Measurements from ENCODE around the gene RFX5. TPM values are rescaled to one million over a fixed set of nuclear protein-coding genes. Genes with fewer than 3 reads are reported as not detected.
"Not testable (repeated sequence)": the region's sequence is repeated elsewhere in the genome, so short reads cannot be mapped to it uniquely, and the experiment has no call there.

Gene RFX5
- total RNA-seq, 2 donors from 2014 or later = 23.1 to 23.8 TPM

DNA sequence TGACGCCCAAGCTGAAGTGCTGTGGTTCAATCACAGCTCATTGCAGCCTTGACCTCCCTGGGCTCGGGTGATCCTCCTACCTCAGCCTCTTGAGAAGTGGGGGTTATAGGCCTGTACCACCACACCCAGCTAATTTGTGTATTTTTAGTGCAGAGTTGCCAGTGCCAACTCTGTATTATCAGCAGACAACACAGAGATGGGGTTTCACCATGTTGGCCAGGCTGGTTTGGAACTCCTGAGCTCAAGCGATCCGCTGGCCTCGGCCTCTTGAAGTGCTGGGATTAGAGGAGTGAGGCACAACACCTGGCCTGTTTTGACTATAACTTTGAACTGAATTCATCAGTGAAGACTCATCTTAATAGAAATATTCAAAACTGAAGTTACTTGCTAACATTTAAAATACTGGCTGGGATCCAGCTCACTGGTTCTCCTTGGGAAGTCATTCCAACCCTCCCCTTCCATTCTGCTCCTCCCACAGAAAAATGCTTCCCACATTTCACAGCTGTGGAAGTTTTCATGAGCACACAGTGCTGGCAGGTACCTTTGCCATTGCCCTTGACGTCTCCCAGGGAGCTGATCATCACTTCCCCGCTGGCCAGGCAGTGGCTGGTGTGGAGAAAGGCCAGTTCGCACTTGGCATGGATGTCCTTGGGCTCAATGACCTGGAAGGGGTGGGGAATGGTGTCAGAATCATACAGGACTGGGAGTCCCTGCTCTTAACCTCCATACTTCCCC is 20.8 kb upstream of the RFX5 start:
- intact Hi-C loops (cut with DNase I) = no loop called here
- ATAC-seq = peak in 1 of 2 donors; percentile 28
- DNase-seq = peak; percentile 46

GRCh38 chr1:151364996-151365395 is 17.9 kb upstream of the RFX5 start:
- intact Hi-C loops (cut with DNase I) = no loop called here
- no peak for ATAC-seq
- no peak for DNase-seq

DNA sequence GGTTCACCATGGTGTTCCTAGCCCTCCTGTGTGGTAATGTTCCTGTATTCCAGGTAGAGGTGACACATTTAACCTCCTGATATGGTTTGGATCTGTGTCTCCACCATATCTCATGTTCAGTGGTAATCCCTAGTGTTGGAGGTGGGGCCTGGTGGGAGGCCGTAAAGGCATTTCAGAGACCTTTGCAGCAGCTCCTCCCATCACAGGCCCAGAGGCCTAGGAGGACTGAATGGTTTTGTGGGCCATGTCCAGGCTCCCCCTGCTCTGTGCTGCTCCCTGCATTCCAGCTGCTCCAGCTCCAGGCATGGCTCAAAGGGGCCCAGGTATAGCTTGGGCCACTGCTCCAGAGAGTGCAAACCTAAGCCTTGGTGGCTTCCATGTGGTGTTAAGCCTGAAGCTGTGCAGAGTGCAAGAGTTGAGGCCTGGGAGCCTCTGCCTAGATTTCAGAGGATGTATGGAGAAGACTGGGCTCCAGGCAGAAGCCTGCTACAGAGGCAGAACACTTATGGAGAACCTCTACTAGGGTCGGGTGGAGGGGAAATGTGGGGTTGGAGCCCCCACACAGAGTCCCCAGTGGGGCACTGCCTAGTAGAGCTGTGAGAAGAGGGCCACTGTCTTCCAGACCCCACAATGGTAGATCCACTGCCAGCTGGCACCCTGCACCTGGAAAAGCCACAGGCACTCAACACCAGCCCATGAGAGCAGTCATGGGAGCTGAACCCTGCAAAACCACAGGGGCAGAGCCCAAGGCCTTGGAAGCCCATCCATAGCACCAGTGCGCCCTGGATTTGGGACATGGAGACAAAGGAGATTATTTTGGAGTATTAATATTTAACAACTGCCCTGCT is 15.5 kb upstream of the RFX5 start:
- no peak for ATAC-seq
- intact Hi-C loops (cut with DNase I) = no loop called here
- no peak for DNase-seq

DNA sequence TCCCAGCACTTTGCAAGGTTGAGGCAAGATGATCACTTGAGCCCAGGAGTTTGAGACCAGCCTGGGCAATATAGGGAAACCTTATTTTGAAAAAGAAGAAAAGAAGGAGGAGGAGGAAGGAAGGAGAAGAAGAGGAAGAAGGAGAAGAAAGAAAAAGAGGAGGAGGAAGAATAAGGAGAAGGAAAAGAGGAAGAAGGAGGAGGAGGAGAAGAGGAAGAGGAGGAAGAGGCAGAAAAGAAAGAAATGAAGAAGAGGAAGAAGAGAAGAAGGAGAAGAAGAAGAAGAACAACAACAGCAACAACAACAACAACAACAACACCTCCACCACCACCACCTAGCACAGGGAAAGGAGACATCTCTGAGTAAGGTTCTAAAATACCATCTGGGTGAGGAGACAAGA is 14.8 kb upstream of the RFX5 start:
- intact Hi-C loops (cut with DNase I) = no loop called here
- DNase-seq = no peak
- no peak for ATAC-seq

DNA sequence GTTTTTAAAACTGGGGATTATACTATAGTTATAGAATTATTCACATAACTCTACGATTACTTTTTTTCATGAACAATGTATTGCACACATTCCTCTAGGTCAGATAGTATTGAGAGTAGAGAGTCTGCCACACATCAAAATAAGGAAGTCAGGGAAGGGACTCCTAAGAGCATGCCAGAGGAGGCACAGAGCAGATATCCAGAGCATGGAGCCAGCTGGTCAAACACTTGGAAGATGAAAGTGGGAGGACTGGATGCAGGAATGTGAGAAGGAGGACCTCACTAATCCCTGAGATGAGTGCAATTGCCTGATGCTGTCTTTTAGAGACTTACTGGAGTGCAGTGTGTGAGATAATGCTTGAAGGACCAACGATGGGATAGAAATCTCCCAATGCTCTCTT is 9.6 kb upstream of the RFX5 start:
- no peak for DNase-seq
- intact Hi-C loops (cut with DNase I) = no loop called here

DNA sequence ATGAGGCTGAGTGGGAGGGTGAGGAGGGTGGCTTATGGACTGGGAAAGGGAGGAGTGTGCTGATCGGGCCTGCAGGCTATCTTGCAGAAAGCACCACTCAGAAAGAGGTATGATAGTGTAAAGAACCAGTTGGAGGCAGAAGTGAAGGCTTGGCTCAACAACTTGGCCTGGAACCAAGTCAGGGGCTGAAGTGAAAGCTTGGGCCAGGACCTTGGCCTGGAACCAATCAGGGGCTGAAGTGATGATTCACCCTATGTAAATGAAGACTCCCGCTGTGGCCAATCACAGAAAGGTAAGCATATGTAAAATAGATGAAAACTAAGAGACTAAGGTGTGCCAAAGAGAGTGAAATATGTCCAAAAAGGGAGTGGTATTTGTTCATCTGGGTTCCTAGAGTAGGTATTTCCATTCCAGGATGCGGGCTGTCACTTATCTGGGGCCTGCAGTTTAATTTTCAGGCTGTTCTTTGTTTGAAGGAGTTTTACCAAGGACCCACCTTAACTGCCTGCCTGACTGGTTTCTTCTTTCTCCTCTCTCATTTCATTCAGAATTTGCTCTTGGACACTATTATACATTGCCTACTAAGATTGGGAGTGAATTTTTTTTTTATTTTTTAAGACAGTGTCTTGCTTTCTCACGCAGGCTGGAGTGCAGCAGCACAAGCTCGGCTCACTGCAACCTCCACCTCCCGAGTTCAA is 5.1 kb upstream of the RFX5 start:
- intact Hi-C loops (cut with DNase I) = no loop called here
- no peak for DNase-seq
- no peak for ATAC-seq

More for the DNA sequence above, 9.6 kb upstream of the RFX5 start:
- ATAC-seq = no peak

DNA sequence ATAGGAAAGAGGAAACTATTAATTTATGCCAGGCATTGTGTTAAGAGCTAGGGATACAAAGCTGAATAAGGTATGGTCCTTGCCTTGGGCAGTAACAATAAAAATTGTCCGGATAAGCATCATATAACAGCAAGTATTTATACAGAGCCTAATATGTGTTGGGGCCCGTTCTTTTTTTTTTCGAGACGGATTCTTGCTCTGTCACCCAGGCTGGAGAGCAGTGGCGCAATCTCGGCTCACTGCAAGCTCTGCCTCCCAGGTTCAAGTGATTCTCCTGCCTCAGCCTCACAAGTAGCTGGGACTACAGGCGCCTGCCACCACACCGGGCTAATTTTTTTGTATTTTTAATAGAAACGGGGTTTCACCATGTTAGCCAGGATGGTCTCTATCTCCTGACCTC is 3.3 kb upstream of the RFX5 start:
- intact Hi-C loops (cut with DNase I); DNase-seq; ATAC-seq: not testable (repeated sequence)

- intact Hi-C loops (cut with DNase I) = loop anchor here (5.0 to 10.0 kb wide), 2 partner anchors 50 to 153 kb away; partner anchors contain the start of genes PIP5K1A (in 1 of the 2), PSMB4 (in 1 of the 2) and VPS72 (in 1 of the 2)
- DNase-seq (no peak), ATAC-seq (no peak)
Measured at GRCh38 chr1:151347523-151348246, 633 bp upstream of the RFX5 start.

DNA sequence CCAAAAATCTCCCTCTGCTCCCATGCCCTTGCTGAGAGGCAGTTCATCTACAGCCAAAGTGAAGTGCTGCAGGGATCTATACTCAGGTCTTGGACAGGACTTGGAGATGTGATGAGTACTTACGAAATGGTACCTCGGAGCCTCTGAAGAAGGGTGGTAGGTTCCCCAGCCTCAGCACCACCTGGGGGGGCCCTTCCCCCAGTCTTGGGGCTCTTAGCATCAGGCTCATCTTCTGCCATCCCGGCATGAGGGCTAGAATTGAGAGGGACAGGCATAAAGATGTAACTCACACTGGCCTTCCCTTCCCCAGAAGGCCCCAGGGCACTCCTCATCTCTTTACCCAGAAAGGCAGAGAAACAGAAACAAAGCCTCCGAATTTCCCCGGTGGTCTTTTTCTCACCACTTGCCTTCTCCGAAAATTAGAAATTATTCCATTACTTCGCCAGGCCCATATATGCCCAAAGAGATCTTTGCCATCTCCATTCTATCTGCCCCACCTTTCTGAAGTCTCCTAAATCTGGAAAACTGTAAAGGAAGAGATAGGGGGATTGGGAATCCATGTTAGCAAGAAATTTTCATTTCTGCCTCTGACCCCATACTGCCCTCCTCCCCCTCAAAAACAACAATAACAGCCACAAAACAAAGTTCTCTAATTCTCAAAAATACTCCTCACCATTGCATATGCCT is 827 bp downstream of the RFX5 start:
- intact Hi-C loops (cut with DNase I) = loop anchor here (5.0 to 10.0 kb wide), 2 partner anchors 51 to 151 kb away; partner anchors contain the start of genes PIP5K1A (in 1 of the 2), PSMB4 (in 1 of the 2) and VPS72 (in 1 of the 2)
- DNase-seq (no peak), ATAC-seq (no peak)

- intact Hi-C loops (cut with DNase I) = loop anchor here in 1 of 2 donors (5.0 to 10.0 kb wide), 2 partner anchors 42 to 149 kb away; partner anchors contain the start of genes PIP5K1A and VPS72
- DNase-seq (no peak), ATAC-seq (no peak)
Measured at GRCh38 chr1:151344291-151344690, 2.8 kb downstream of the RFX5 start.

DNA sequence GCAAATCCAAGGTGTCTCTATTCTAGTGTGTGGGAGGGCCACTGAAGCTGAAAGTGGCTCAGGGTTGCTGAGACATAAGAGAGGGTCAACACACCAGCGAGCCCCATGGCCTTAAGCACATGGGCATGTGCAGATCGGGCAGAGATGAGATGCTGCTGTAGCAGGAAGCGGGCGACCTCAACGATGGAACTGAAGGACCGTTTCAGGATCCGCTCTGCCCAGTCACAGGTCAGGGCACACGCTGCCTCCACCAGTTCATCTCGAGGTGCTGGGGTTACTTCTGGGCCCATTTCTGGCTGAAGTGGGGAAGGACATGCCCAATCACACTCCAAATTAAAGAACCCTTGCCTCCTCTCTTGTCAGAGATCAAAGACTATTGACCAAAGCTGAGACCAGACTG is 3.5 kb downstream of the RFX5 start:
- no peak for DNase-seq
- intact Hi-C loops (cut with DNase I) = loop anchor here in 1 of 2 donors (5.0 to 10.0 kb wide), 2 partner anchors 41 to 149 kb away; partner anchors contain the start of genes PIP5K1A and VPS72
- no peak for ATAC-seq

DNA sequence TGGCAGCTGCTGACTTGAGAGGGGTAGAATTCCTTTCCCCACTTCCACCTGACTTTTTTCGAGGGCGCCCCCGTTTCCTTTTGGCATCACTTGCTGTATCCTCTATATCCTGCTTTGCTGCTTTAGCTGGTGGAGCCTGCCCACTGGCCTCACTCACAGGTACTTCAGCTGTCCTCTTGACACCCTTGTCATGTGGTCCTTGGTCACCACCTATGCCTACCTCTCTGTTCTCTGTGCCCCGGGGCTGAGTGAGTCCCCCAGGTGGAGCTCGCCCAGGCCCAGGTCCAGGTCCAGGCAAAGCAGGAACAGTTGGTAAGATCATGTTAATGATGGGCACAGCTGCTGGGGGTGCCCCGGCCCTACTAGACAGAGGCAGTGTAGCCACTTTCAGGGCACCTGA is 4.5 kb downstream of the RFX5 start:
- intact Hi-C loops (cut with DNase I) = loop anchor here in 1 of 2 donors (5.0 to 10.0 kb wide), 2 partner anchors 40 to 148 kb away; partner anchors contain the start of genes PIP5K1A and VPS72
- no peak for ATAC-seq
- no peak for DNase-seq

DNA sequence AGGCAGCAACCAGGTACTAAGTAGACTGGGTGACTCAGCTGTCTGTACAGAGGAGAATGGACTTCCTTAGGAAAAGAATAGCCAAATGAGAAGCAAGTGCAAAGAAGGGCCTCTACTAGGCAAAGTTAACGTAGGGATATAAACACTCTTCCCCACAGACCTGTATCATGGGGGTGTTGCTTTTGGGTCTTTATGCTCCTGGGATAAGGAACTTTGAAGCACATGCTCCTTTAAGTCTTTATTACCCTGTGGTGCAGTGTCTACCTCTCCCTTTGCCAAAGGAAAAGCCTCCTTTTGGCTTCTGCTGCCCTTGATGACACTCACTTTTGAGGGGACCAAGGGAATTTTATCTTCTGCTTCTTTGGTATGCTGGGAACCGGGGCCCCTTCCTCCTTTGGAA is 5.0 kb downstream of the RFX5 start:
- ATAC-seq (no peak), DNase-seq (no peak)
- intact Hi-C loops (cut with DNase I) = loop anchor here in 1 of 2 donors (5.0 to 10.0 kb wide), 2 partner anchors 40 to 147 kb away; partner anchors contain the start of genes PIP5K1A and VPS72

DNA sequence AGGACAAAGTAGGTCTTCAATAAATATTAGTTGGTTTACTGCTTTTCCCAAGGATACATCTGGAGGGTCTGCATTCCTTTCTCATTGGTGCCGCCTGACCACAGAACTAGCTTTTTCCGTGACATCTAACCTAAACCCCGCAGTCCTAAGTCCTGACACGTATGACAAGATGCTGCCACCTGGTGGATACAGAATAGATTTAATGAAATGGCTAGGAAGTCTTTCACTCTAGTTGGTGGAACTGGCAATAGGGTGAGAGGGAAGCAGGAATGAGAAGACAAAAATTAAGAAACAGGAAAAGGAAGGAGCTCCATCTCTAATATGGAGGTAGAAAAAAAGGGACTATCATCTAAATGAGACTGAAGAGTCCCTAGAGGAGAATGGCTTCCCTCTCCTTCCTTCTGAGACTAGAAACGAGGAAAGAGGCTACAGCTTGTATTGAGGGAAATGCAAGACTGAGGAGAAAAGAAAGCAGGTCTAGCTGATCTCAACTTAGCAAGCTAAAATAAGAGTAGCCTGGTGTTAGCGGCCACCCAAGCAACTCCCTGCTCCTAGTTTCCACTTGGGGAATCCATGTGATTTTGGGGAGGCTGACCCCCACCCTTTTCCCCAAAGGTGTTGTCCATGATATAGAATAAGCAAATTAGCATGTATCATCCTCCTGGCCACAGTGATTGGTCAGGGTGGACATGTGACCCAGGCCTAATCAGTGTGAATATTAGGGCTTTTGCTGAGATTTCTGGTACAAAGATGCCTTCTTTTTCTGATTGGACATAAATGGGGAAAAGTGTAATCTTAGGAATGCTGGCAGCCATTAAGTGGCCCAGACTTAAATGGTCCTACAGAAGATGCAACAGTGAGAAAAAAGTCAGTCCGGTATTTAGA is 5.9 kb downstream of the RFX5 start:
- intact Hi-C loops (cut with DNase I) = loop anchor here (1.0 to 10.0 kb wide), 3 partner anchors 39 to 146 kb away; partner anchors contain the start of genes PIP5K1A (in 1 of the 2) and VPS72 (in 1 of the 2)
- ATAC-seq (peak; percentile 86 to 89), DNase-seq (no peak)

- ATAC-seq = no peak
- no peak for DNase-seq
- intact Hi-C loops (cut with DNase I) = no loop called here
Measured at GRCh38 chr1:151336556-151336955, 10.5 kb downstream of the RFX5 start.

GRCh38 chr1:151334822-151335221 is 12.2 kb downstream of the RFX5 start:
- DNase-seq = no peak
- intact Hi-C loops (cut with DNase I) = no loop called here
- no peak for ATAC-seq

Measured in left cardiac atrium (tissue), 4 donors.